SKM-1 treated with dmso at 0.1 percent for 144 hours (cell line): Measurements from ENCODE around the gene MOK.
"Not testable (repeated sequence)": the region's sequence is repeated elsewhere in the genome, so short reads cannot be mapped to it uniquely, and the experiment has no call there.

Source experiments
- DNase-seq: peaks from one replicate; lab custom pipeline; 2025; ENCODE audit not compliant: unreplicated experiment; lab: John Stamatoyannopoulos, UW

The MOK gene

GRCh38 chr14:102304611-102305506 is at the start of gene MOK:
Gene MOK, minus strand, starts transcription at chr14:102305164. Its CDS starts 196 bp downstream, at chr14:102304968.
- peak; percentile 78 for DNase-seq

GRCh38 chr14:102353126-102353619 is 48.2 kb upstream of the MOK start:
- DNase-seq, result no peak

- no peak for DNase-seq
These were observed 47.2 kb upstream of the MOK start for GRCh38 chr14:102352213-102352612.

GRCh38 chr14:102351593-102351992 is 46.6 kb upstream of the MOK start:
- DNase-seq, result not testable (repeated sequence)

GRCh38 chr14:102351023-102351422 is 46.1 kb upstream of the MOK start:
- no peak for DNase-seq

- DNase-seq, result no peak
These were observed 43.4 kb upstream of the MOK start for GRCh38 chr14:102348376-102348775.

GRCh38 chr14:102346645-102347044 is 41.7 kb upstream of the MOK start:
- DNase-seq, result no peak

- DNase-seq, result no peak
These were observed 40.3 kb upstream of the MOK start for GRCh38 chr14:102345232-102345631.

- DNase-seq, result no peak
These were observed 39.5 kb upstream of the MOK start for GRCh38 chr14:102344485-102344884.

- no peak for DNase-seq
These were observed 39.1 kb upstream of the MOK start for GRCh38 chr14:102344084-102344483.

GRCh38 chr14:102342238-102342637 is 37.3 kb upstream of the MOK start:
- no peak for DNase-seq

GRCh38 chr14:102341566-102341965 is 36.6 kb upstream of the MOK start:
- no peak for DNase-seq

- no peak for DNase-seq
These were observed 33.8 kb upstream of the MOK start for GRCh38 chr14:102338724-102339123.

GRCh38 chr14:102335163-102335562 is 30.2 kb upstream of the MOK start:
- no peak for DNase-seq

GRCh38 chr14:102333795-102334705 is 29.1 kb upstream of the MOK start:
- no peak for DNase-seq

GRCh38 chr14:102333390-102333789 is 28.4 kb upstream of the MOK start:
- DNase-seq, result no peak

GRCh38 chr14:102330806-102331205 is 25.8 kb upstream of the MOK start:
- DNase-seq, result no peak

GRCh38 chr14:102329381-102329780 is 24.4 kb upstream of the MOK start:
- DNase-seq, result not testable (repeated sequence)

- no peak for DNase-seq
These were observed 21.6 kb upstream of the MOK start for GRCh38 chr14:102326583-102326982.

GRCh38 chr14:102325791-102326345 is 20.9 kb upstream of the MOK start:
- DNase-seq, result no peak

GRCh38 chr14:102323102-102323501 is 18.1 kb upstream of the MOK start:
- peak; percentile 21 for DNase-seq
